CD8-positive, alpha-beta memory T cell (primary cell): ENCODE measurements around the gene AJUBA. TPM values are rescaled to one million over a fixed set of nuclear protein-coding genes. Genes with fewer than 3 reads are reported as not detected.
A peak's percentile ranks its signal among the peaks of the same experiment; 100 is the strongest.
"Not testable (repeated sequence)": the region's sequence is repeated elsewhere in the genome, so short reads cannot be mapped to it uniquely, and the experiment has no call there.

ENCODE experiments used
- CTCF ChIA-PET: fragments of 350-600 bp; sonication (Branson Sonifier 250); formaldehyde crosslinking; loops from one replicate; lab custom pipeline; 2021; ENCODE audit warnings: antibody characterized with exemption; lab: Charles Lee
- POLR2A ChIA-PET: fragments of 350-600 bp; sonication (Branson Sonifier 250); formaldehyde crosslinking; loops from one replicate; lab custom pipeline; 2021; ENCODE audit warnings: antibody characterized with exemption; lab: Charles Lee
- DNase-seq, 5 donors: peaks; one replicate each; pipeline versions ENCODE4 v3.0.0 to v3.0.0-alpha.2; 2020 to 2022; ENCODE audit warnings: mixed read lengths in 1 of 5
- H3K27ac ChIP-seq: one replicate; pipeline ENCODE4 v1.7.0; 2013; ENCODE audit warnings: low read depth, mild to moderate bottlenecking, low read length, moderate library complexity
- H3K27me3 ChIP-seq: 2 replicates; pipeline ENCODE4 v1.7.0; 2013; ENCODE audit warnings: low read length, mild to moderate bottlenecking; ENCODE audit not compliant: insufficient read depth, poor library complexity, severe bottlenecking
- H3K36me3 ChIP-seq: 2 replicates; pipeline ENCODE4 v1.7.0; 2013; ENCODE audit warnings: mild to moderate bottlenecking, low read length, moderate library complexity; ENCODE audit not compliant: insufficient read depth
- H3K4me1 ChIP-seq: 2 replicates; pipeline ENCODE4 v1.7.0; 2013; ENCODE audit warnings: mild to moderate bottlenecking, low read length, moderate library complexity; ENCODE audit not compliant: insufficient read depth
- H3K4me3 ChIP-seq: 2 replicates; pipeline ENCODE4 v1.7.0; 2013; ENCODE audit warnings: mild to moderate bottlenecking, low read length
- H3K9me3 ChIP-seq: 2 replicates; pipeline ENCODE4 v1.7.0; 2013; ENCODE audit warnings: mild to moderate bottlenecking, low read length
- H3K27ac Mint-ChIP-seq, 8 donors: one replicate each; pipeline ENCODE4 v1.8.0; 2020 to 2021; ENCODE audit warnings: mixed read lengths in 8 of 8, mild to moderate bottlenecking in 6 of 8, inconsistent platforms in 3 of 8, moderate library complexity in 3 of 8
- H3K27me3 Mint-ChIP-seq, 2 donors: one replicate each; pipeline ENCODE4 v1.8.0; 2020 to 2021; ENCODE audit warnings: mixed read lengths in 2 of 2, mild to moderate bottlenecking in 1 of 2, moderate library complexity in 1 of 2
- H3K36me3 Mint-ChIP-seq, 3 donors: one replicate each; pipeline ENCODE4 v1.8.0; 2020 to 2021; ENCODE audit warnings: mixed read lengths in 3 of 3, inconsistent platforms in 1 of 3, mild to moderate bottlenecking in 1 of 3
- H3K4me1 Mint-ChIP-seq, 3 donors: one replicate each; pipeline ENCODE4 v1.8.0; 2020 to 2021; ENCODE audit warnings: mixed read lengths in 3 of 3, inconsistent platforms in 1 of 3, mild to moderate bottlenecking in 1 of 3
- H3K4me3 Mint-ChIP-seq, 7 donors: one replicate each; pipeline ENCODE4 v1.8.0; 2020 to 2021; ENCODE audit warnings: mixed read lengths in 7 of 7, mild to moderate bottlenecking in 6 of 7, moderate library complexity in 4 of 7, inconsistent platforms in 2 of 7
- H3K9me3 Mint-ChIP-seq, 5 donors: one replicate each; pipeline ENCODE4 v1.8.0; 2020 to 2022; ENCODE audit warnings: mixed read lengths in 5 of 5, mild to moderate bottlenecking in 3 of 5, moderate library complexity in 2 of 5, inconsistent platforms in 1 of 5
- polyA plus RNA-seq: library from polyadenylated mRNA; unstranded; fragments of 300-500 nt; fragmentation: Illumina TruSeq; gene quantifications from one replicate; pipeline ENCODE4 v1.2.3, GENCODE V29; 2021
- total RNA-seq, 2 experiments: library from RNA; stranded (reverse); gene quantifications; one replicate each; pipeline ENCODE4 v1.2.3, GENCODE V29; 2021

The AJUBA gene
- total and polyA plus RNA-seq, 3 experiments from 2014 or later: 0.64 to 1.2 (median 0.90) TPM

DNA sequence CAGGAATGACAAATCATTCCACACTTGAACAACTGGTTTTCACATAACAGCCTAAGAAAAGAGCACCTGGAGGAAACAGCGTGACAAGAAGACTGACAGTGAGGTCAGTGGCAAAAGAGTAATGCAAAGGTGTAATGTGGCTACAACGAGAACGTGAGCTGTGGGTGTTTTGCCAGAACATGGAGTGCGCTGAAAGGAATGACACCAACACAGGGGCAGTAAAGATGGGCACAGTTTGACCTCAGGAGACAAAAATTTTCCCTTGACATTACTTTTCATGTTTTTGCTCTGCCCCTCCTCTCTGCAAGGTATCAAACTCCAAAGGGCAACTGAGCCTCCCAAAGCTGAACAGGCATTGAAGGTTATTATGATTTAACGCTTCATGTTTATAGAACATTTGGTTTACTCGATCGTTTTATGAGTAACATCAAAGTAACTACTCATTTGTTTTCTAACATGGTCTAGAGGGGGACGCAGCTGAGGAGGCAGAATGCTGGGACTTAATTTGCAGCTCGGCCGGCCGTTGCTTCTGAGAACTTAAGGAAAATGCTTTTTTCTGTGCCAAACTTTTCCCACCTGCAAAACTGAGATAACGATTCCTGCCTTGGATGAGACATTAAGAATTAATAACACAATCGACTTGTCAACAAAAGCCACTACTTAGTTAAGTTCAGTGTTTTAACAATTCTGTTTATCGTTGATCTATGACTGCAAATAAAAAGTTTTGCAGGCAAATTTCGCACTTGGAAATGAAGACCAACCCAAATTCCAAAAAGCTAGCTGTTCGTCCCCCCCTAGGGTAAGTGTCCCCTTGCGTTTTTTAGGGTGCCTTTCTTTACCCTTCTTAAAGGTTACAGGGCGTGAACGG is 26.4 kb downstream of the AJUBA start:
- Mint-ChIP-seq H3K9me3 (no peaks in the 10 kb centered on the region), H3K4me3 (peak overlapping the region; percentile 89 to 96 (median 91)), H3K27ac (peak overlapping the region; percentile 67 to 97 (median 90)), H3K36me3 (peaks cover 0 to 19% (median 7%) of the 10 kb centered on the region in 3 donors), H3K27me3 (no peaks in the 10 kb centered on the region), H3K4me1 (peaks cover 14 to 24% (median 17%) of the 10 kb centered on the region in 3 donors)
- Histone ChIP-seq H3K36me3 (no peaks in the 10 kb centered on the region), H3K4me1 (peaks cover 19% of the 10 kb centered on the region), H3K4me3 (peak overlapping the region; percentile 87), H3K9me3 (no peaks in the 10 kb centered on the region), H3K27me3 (no peaks in the 10 kb centered on the region), H3K27ac (peak overlapping the region; percentile 84)
- ChIA-PET POLR2A (interaction anchor here (1.0 to 1.4 kb wide), 6 partner anchors 17 to 365 kb away, joined by 3 to 6 read pairs (median 4); partner anchors contain the start of genes AJUBA, PRMT5 and RBM23), CTCF (interaction anchor here (0.5 to 3.4 kb wide), 17 partner anchors 10 to 122 kb away, joined by 3 to 15 read pairs (median 5); partner anchors contain the start of genes AJUBA, LRP10, PRMT5 and RBM23)
- DNase-seq: no peak

GRCh38 chr14:22952418-22952817 is 29.9 kb downstream of the AJUBA start:
- Mint-ChIP-seq H3K36me3 (peaks cover 0 to 37% (median 8%) of the 10 kb centered on the region in 3 donors), H3K4me3 (peak overlapping the region in 1 of 7 donors; percentile 48), H3K4me1 (peaks cover 13 to 24% (median 17%) of the 10 kb centered on the region in 3 donors), H3K27me3 (no peaks in the 10 kb centered on the region), H3K9me3 (no peaks in the 10 kb centered on the region), H3K27ac (peak overlapping the region in 1 of 8 donors; percentile 45)
- no peak for DNase-seq
- no peaks in the 10 kb centered on the region for H3K27me3 ChIP-seq
- H3K36me3 ChIP-seq: no peaks in the 10 kb centered on the region
- no peak overlapping the region for H3K27ac ChIP-seq
- peaks cover 15% of the 10 kb centered on the region for H3K4me1 ChIP-seq
- ChIA-PET POLR2A (no interaction called here), CTCF (interaction anchor here (1.4 to 3.0 kb wide), 3 partner anchors 22 to 105 kb away, joined by 3 to 14 read pairs (median 3); partner anchors contain the start of genes CDH24 and PRMT5)
- no peak overlapping the region for H3K4me3 ChIP-seq
- H3K9me3 ChIP-seq: no peaks in the 10 kb centered on the region

DNA sequence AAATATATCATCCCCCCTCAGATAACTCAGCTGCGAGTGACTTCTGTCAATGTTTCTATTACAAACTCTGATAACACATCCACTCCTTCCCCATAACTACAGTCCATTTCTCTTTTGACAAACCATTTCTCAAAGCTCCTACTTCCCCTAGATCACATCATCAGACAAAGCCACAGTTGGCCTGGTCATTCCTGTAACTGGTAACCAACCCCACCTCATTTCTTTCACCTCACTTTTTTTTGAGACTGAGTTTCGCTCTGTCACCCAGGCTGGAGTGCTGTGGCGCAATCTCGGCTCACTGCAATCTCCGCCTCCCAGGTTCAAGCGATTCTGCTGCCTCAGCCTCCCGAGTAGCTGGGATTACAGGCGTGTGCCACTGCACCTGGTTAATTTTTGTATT is 30.6 kb downstream of the AJUBA start:
- H3K9me3 Mint-ChIP-seq, H3K27me3 Mint-ChIP-seq, H3K27me3 ChIP-seq, POLR2A ChIA-PET, DNase-seq, H3K36me3 ChIP-seq, H3K27ac ChIP-seq, H3K9me3 ChIP-seq, H3K4me3 ChIP-seq, H3K4me3 Mint-ChIP-seq: not testable (repeated sequence)
- H3K4me1 ChIP-seq: peaks cover 12% of the 10 kb centered on the region
- peaks cover 13 to 24% (median 17%) of the 10 kb centered on the region in 3 donors for H3K4me1 Mint-ChIP-seq
- H3K36me3 Mint-ChIP-seq: peaks cover 0 to 42% (median 13%) of the 10 kb centered on the region in 3 donors
- peak overlapping the region in 2 of 8 donors; percentile 37 to 67 for H3K27ac Mint-ChIP-seq
- CTCF ChIA-PET: interaction anchor here (1.0 to 2.0 kb wide), 4 partner anchors 17 to 106 kb away, joined by 3 to 5 read pairs (median 4); no protein-coding TSS in a partner anchor

DNA sequence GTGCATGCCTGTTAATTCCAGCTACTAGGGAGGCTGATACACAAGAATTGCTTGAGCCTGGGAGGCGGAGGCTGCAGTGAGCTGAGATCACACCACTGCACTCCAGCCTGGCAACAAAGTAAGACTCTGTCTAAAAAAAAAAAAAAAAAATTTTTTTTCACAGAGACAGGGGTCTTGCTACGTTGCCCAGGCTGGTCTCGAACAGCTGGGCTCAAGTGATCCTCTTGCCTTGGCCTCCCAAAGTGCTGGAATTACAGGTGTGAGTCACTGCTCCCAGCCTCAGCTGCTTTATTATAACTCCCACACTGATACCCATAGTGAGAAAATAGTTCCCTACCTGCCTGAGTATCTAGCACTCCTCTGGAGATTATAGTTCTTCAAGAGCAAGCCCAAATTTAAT is 36.7 kb downstream of the AJUBA start:
- H3K4me3 Mint-ChIP-seq: no peak overlapping the region
- H3K27me3 Mint-ChIP-seq: no peaks in the 10 kb centered on the region
- no peaks in the 10 kb centered on the region for H3K9me3 Mint-ChIP-seq
- H3K4me1 ChIP-seq: no peaks in the 10 kb centered on the region
- H3K4me1 Mint-ChIP-seq: no peaks in the 10 kb centered on the region
- H3K27me3 ChIP-seq: no peaks in the 10 kb centered on the region
- peaks cover 0 to 47% (median 17%) of the 10 kb centered on the region in 3 donors for H3K36me3 Mint-ChIP-seq
- no peak overlapping the region for H3K27ac Mint-ChIP-seq
- no peak for DNase-seq
- no peak overlapping the region for H3K27ac ChIP-seq
- no peak overlapping the region for H3K4me3 ChIP-seq
- H3K36me3 ChIP-seq: peaks cover 5% of the 10 kb centered on the region
- H3K9me3 ChIP-seq: no peaks in the 10 kb centered on the region
- POLR2A ChIA-PET: interaction anchor here (1.3 kb wide), 1 partner anchor 10 kb away, joined by 3 read pairs; no protein-coding TSS in a partner anchor
- CTCF ChIA-PET: interaction anchor here (1.5 to 5.6 kb wide), 2 partner anchors 9 to 16 kb away, joined by 4 to 20 read pairs; partner anchors contain the start of gene PRMT5

- H3K27me3 ChIP-seq: no peaks in the 10 kb centered on the region
- H3K27ac Mint-ChIP-seq: no peak overlapping the region
- H3K4me1 ChIP-seq: no peaks in the 10 kb centered on the region
- DNase-seq: no peak
- H3K36me3 ChIP-seq: no peaks in the 10 kb centered on the region
- no peaks in the 10 kb centered on the region for H3K4me1 Mint-ChIP-seq
- no peak overlapping the region for H3K27ac ChIP-seq
- no peak overlapping the region for H3K4me3 Mint-ChIP-seq
- no peaks in the 10 kb centered on the region for H3K9me3 ChIP-seq
- CTCF ChIA-PET: no interaction called here
- H3K36me3 Mint-ChIP-seq: peaks cover 0 to 13% (median 6%) of the 10 kb centered on the region in 3 donors
- POLR2A ChIA-PET: no interaction called here
- H3K4me3 ChIP-seq: no peak overlapping the region
- H3K9me3 Mint-ChIP-seq: no peaks in the 10 kb centered on the region
- H3K27me3 Mint-ChIP-seq: no peaks in the 10 kb centered on the region
Measured at GRCh38 chr14:22939684-22940083, 42.7 kb downstream of the AJUBA start.

- no peak overlapping the region for H3K4me3 ChIP-seq
- POLR2A ChIA-PET: interaction anchor here (1.3 kb wide), 1 partner anchor 10 kb away, joined by 3 read pairs; no protein-coding TSS in a partner anchor
Measured at GRCh38 chr14:22935156-22935555, 47.2 kb downstream of the AJUBA start.

DNA sequence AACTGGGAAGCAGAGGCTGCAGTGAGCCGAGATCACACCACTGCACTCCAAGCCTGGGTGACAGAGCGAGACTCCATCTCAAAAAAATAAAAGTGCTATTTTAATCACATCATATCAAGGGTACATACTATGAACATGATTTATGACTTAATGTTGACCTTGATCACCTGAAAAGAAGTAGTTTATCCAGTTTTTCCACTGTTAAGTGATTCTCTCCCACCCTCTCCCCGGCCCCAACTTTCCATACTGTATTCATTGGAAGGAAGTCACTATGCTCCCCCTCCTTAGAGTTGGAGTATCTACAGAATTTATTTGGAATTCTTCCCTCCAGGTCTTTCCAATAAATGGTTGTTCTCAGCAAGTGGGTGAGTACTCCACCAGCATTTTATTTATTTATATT is 50.2 kb downstream of the AJUBA start:
- H3K4me3 ChIP-seq: no peak overlapping the region
- no peak overlapping the region for H3K27ac ChIP-seq
- no peak for DNase-seq
- H3K4me1 ChIP-seq: peaks cover 18% of the 10 kb centered on the region
- no peaks in the 10 kb centered on the region for H3K27me3 ChIP-seq
- Mint-ChIP-seq H3K27me3 (no peaks in the 10 kb centered on the region), H3K4me3 (peak overlapping the region in 1 of 7 donors; percentile 4), H3K27ac (peak overlapping the region in 2 of 8 donors; percentile 4 to 76), H3K4me1 (peaks cover 8 to 13% (median 8%) of the 10 kb centered on the region in 3 donors), H3K36me3 (peaks cover 0 to 2% (median 2%) of the 10 kb centered on the region in 3 donors), H3K9me3 (no peaks in the 10 kb centered on the region)
- H3K36me3 ChIP-seq: no peaks in the 10 kb centered on the region
- H3K9me3 ChIP-seq: no peaks in the 10 kb centered on the region
- POLR2A ChIA-PET: no interaction called here
- CTCF ChIA-PET: no interaction called here

More at GRCh38 chr14:22935156-22935555, 47.2 kb downstream of the AJUBA start:
- DNase-seq: no peak
- no peaks in the 10 kb centered on the region for H3K36me3 Mint-ChIP-seq
- no peak overlapping the region for H3K4me3 Mint-ChIP-seq
- no peaks in the 10 kb centered on the region for H3K9me3 Mint-ChIP-seq
- no peak overlapping the region for H3K27ac Mint-ChIP-seq
- no peak overlapping the region for H3K27ac ChIP-seq
- no peaks in the 10 kb centered on the region for H3K36me3 ChIP-seq
- CTCF ChIA-PET: interaction anchor here (0.9 to 1.4 kb wide), 8 partner anchors 35 to 136 kb away, joined by 3 to 5 read pairs (median 3); partner anchors contain the start of gene AJUBA
- peaks cover 6 to 10% (median 8%) of the 10 kb centered on the region in 3 donors for H3K4me1 Mint-ChIP-seq
- peaks cover 1% of the 10 kb centered on the region for H3K4me1 ChIP-seq
- no peaks in the 10 kb centered on the region for H3K9me3 ChIP-seq
- H3K27me3 ChIP-seq: no peaks in the 10 kb centered on the region
- H3K27me3 Mint-ChIP-seq: no peaks in the 10 kb centered on the region
